Measurements from ENCODE around the gene TMEM170B.
"Not testable (repeated sequence)": the region's sequence is repeated elsewhere in the genome, so short reads cannot be mapped to it uniquely, and the experiment has no call there.

The TMEM170B gene

GRCh38 chr6:11528996-11529395, 8.6 kb upstream of the TMEM170B start:
- no peak for DNase-seq (ENCODE audit: low read depth, low spot score)

- no peak for DNase-seq (ENCODE audit: low read depth, low spot score)
Measured at GRCh38 chr6:11532097-11532496, 5.5 kb upstream of the TMEM170B start.

- DNase-seq (ENCODE audit: low read depth, low spot score): no peak
Measured at GRCh38 chr6:11534561-11534960, 3.0 kb upstream of the TMEM170B start.

GRCh38 chr6:11535801-11536230, 1.7 kb upstream of the TMEM170B start:
- no peak for DNase-seq (ENCODE audit: low read depth, low spot score)

- no peak for DNase-seq (ENCODE audit: low read depth, low spot score)
Measured at GRCh38 chr6:11536795-11537194, 754 bp upstream of the TMEM170B start.

- DNase-seq (ENCODE audit: low read depth, low spot score): no peak
Measured at GRCh38 chr6:11538052-11538818, 686 bp downstream of the TMEM170B start.

- DNase-seq (ENCODE audit: low read depth, low spot score): no peak
Measured at GRCh38 chr6:11538819-11539468, 1.4 kb downstream of the TMEM170B start.

- no peak for DNase-seq (ENCODE audit: low read depth, low spot score)
Measured at GRCh38 chr6:11542863-11543262, 5.3 kb downstream of the TMEM170B start.

GRCh38 chr6:11543919-11544518, 6.5 kb downstream of the TMEM170B start:
- no peak for DNase-seq (ENCODE audit: low read depth, low spot score)

GRCh38 chr6:11547846-11548245, 10.3 kb downstream of the TMEM170B start:
- not testable (repeated sequence) for DNase-seq (ENCODE audit: low read depth, low spot score)

- DNase-seq (ENCODE audit: low read depth, low spot score): not testable (repeated sequence)
Measured at GRCh38 chr6:11548578-11548977, 11.0 kb downstream of the TMEM170B start.

GRCh38 chr6:11551053-11551452, 13.5 kb downstream of the TMEM170B start:
- no peak for DNase-seq (ENCODE audit: low read depth, low spot score)

GRCh38 chr6:11552442-11552841, 14.9 kb downstream of the TMEM170B start:
- DNase-seq (ENCODE audit: low read depth, low spot score): no peak

GRCh38 chr6:11553824-11554223, 16.3 kb downstream of the TMEM170B start:
- no peak for DNase-seq (ENCODE audit: low read depth, low spot score)

GRCh38 chr6:11556309-11556708, 18.8 kb downstream of the TMEM170B start:
- DNase-seq (ENCODE audit: low read depth, low spot score): no peak

GRCh38 chr6:11563793-11564192, 26.2 kb downstream of the TMEM170B start:
- no peak for DNase-seq (ENCODE audit: low read depth, low spot score)

- DNase-seq (ENCODE audit: low read depth, low spot score): no peak
Measured at GRCh38 chr6:11566609-11567008, 29.1 kb downstream of the TMEM170B start.

GRCh38 chr6:11571073-11571472, 33.5 kb downstream of the TMEM170B start:
- DNase-seq (ENCODE audit: low read depth, low spot score): no peak

- peak; percentile 46 for DNase-seq (ENCODE audit: low read depth, low spot score)
Measured at GRCh38 chr6:11575408-11576033, 38.0 kb downstream of the TMEM170B start.

- no peak for DNase-seq (ENCODE audit: low read depth, low spot score)
Measured at GRCh38 chr6:11580686-11581405, 43.3 kb downstream of the TMEM170B start.

GRCh38 chr6:11584244-11584643, 46.7 kb downstream of the TMEM170B start:
- DNase-seq (ENCODE audit: low read depth, low spot score): no peak
